Measurements from ENCODE around the gene SORCS2.

GRCh38 chr4:7526491-7526890 is 334.2 kb downstream of the SORCS2 start:
- TF ChIP-seq, protein P1, sequence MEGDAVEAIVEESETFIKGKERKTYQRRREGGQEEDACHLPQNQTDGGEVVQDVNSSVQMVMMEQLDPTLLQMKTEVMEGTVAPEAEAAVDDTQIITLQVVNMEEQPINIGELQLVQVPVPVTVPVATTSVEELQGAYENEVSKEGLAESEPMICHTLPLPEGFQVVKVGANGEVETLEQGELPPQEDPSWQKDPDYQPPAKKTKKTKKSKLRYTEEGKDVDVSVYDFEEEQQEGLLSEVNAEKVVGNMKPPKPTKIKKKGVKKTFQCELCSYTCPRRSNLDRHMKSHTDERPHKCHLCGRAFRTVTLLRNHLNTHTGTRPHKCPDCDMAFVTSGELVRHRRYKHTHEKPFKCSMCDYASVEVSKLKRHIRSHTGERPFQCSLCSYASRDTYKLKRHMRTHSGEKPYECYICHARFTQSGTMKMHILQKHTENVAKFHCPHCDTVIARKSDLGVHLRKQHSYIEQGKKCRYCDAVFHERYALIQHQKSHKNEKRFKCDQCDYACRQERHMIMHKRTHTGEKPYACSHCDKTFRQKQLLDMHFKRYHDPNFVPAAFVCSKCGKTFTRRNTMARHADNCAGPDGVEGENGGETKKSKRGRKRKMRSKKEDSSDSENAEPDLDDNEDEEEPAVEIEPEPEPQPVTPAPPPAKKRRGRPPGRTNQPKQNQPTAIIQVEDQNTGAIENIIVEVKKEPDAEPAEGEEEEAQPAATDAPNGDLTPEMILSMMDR (IDR thresholded peaks at IDR 0.05; ENCODE audit: low read length) = no peak
- no peak for TF ChIP-seq EZH2 (IDR thresholded peaks at IDR 0.05; ENCODE audit: borderline replicate concordance, low read length)

All from OCI-LY1 (cell line).